Stimulated activated CD8-positive, alpha-beta memory T cell treated with anti-CD3 and anti-CD28 coated beads, Interleukin-15, amount 100 ng/mL, for 24 hours (primary cell): ENCODE results near the gene SMYD3.
"Not testable (repeated sequence)": the region's sequence is repeated elsewhere in the genome, so short reads cannot be mapped to it uniquely, and the experiment has no call there.

Experiments
- DNase-seq: peaks from one replicate; pipeline ENCODE4 v3.0.0-alpha.2; 2020; ENCODE audit warnings: low read depth

SMYD3 gene

DNA sequence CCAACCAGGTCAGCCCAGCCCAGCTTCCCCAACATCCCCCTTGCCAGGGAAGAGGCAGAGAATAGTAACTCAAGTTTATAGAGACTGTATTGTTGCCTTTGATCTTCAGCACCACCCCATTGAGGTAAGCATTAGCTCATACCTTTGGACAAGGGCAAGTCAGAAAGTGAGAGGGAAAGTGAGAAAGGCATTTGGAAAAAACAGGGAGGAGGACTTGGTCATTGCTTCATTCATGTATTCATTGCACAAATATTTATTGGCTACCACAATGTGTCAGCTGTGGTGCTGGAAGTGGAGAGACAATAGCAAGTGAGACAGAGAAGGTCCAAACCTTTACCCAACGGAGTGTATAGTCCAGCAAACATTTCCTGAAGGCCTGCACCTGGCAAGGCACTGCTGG lies 791.1 kb downstream of the SMYD3 start:
- DNase-seq = no peak

DNA sequence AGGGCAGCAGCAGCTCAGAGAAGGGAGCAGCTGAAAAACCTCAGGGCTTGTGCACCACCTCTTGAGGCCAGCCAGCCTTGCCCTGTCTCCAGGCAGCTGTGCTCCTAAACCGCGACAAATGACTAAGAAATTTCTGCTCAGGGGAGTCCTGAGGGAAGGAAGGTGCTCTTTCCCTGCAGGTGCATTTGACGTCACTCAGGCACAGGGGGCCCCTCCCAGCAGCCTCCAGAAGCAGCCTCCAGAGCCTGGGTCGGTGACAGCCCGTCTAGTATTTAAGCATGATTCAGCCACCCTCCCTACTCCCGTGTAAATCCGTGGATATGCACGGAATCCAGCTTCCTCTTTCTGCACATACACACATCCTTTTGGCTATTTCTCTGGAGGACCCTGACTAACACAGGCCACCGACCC lies 791.8 kb downstream of the SMYD3 start:
- no peak for DNase-seq

DNA sequence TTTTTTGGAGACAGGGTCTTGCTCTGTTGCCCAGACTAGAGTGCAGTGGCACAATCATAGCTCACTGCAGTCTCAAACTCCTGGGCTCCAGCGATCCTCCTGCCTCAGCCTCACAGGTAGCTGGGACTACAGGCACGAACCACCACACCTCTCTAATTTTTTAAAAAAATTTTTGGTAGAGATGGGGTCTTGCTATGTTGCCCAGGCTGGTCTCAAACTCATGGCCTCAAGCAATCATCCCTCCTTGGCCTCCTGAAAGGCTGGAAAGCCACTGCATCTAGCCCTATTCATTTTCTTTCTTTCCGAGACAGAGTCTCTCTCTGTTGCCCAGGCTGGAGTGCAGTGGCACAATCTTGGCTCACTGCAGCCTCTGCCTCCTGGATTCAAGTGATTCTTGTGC lies 793.1 kb downstream of the SMYD3 start:
- DNase-seq = not testable (repeated sequence)

DNA sequence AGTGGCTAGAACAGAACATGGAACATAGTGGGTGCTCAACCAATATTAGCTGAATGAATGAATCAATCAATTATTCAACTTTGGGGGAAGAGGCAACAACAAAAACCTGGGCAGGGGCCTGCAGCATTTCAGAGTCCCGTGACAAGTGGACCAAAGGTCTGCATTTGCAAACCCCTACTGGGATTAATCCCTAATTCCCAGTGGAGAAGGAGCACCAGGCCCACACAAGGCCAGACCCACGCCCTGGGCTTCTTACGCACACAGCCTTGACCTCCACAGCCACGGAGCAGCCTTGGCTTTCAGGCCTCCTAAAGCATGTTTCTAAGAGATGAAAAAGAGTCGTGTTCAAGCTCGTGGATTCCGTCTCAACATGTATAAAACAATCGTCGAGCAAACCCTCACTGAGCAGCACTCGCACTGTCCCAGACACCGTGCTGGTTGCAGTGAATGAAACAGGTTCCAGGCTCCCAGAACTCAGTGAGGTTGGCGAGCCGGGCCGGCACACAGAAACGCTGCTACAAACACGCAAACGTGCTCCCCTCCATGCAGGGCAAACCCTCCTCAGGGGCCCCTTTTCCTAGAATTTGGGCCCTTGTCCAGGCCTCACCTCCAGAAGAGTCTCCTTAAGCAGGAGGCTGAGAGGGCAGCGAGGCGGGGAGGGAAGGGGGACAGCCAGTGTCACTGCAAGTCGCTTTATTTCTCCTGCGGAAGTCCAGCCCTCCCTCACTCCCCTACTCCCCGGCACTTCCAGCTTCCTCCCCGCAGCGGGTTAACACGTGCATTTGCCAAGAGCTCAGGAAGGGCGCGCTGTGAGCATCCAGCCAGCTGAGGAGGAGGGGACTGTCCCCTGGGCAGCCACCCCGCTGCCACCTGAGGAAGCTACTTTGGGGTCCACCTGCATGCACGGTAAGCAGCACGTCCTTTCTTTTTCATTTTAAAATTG lies 795.8 kb downstream of the SMYD3 start:
- DNase-seq = no peak

DNA sequence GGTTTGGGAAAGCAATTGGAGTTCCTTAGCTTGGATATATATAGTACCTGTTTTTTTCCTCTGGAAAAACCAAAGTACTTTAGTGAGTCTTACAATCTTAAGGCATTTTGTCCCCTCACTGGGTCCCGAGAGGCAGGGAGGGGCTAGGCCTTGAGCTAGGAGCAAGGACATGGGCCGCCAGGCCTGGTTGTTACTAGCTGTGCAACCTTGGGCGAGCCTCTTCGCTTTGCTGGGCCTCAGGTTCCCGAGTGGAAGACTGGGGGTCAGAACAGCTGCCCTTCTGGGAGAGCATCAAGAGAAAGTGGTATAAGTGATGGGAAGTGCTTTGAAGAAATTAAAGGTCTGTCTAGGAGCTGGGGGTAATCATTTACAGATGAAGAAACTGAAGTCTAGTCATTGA lies 799.1 kb downstream of the SMYD3 start:
- no peak for DNase-seq

DNA sequence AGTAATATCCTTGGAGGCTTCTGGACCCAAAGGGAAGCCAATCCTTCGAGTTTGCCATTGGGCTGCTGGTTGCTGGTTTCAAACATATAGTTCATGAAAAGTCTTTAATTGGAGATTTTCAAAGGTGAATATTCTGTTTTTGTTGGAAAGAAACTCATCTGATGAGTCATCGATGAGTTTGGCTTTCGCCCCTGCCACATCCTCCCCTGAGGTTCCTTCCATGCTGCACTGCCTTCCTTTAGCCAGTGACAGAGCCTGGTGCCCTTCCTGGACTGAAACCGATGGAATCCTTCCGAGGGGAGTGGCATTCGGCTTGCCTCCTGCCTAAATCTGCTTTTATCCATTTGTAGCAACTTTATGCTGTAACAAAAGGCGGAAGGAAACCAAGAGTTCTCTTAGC lies 802.3 kb downstream of the SMYD3 start:
- no peak for DNase-seq

DNA sequence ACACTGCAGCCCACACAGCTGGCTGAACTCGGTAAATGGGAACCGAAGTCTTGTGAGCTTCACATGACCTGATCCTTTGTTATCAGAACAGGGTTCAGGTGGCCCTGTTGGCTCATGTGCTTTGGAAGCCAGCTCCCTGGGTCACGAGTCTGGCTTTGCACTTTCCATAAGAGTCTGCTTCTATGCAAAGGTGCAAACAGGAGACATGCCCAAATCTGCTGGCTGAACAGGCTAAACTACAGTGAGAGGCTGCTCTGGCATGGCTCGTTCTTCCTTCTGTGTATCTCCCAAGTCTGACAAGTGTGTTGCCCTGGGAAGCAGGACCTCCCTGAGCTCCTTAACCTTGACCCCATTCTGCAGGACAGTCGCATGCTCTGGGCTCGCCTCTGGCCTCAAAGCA lies 802.7 kb downstream of the SMYD3 start:
- DNase-seq = no peak

DNA sequence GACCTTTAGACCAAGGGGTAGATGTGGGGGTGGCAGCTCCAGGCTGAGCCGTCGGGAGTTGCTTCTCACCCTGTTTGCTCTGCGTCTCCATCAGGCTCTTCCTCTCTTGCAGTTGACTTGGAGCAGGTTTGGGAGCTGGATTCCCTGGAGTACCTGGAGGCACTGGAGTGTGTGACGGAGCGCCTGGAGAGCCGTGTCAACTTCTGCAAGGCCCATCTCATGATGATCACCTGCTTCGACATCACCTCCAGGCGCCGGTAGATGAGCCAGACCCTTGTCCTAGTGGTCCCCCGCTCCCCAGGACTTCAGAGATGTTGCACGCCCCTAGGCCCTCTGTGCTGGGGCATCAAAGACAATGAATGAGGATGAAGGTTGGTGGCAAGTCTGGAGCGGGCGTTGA lies 804.7 kb downstream of the SMYD3 start:
- no peak for DNase-seq

DNA sequence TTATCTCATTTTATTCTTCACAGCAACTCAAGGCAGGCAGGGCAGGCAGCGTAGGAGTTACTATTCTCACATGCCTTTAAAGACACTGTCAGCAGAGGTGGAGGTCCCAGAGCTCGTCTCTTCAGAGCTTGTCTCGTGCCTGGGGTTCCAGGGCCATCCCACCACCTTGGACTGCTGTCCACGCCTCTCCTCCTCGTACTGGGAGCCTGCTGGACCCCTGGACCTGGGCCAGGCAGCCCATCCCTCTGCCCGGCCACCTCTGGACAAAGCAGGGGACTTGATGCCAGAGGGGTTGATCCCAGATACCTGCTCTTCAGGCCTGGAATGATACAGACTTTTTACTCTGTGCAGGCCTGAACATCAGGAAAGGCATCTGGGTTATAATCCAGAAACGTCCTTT lies 805.4 kb downstream of the SMYD3 start:
- DNase-seq = no peak

DNA sequence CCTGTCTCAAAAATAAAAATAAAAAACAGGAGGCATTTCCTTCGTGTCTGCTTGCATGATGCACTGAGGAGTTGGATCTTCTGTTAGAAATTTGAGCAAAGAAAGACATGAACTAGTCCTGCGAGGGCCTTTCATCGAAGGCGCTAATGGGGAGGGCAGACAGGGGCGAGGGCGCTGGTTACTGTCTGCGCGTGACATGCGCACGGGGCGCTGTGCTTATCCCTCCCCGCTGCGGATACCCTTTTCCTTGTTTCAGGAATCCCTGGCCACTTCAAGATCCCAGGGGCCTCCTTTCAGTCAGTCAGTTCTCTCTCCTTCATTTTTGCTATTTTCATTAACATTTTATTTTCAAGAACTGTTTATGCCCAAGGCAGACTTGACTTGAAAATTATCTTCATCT lies 806.4 kb downstream of the SMYD3 start:
- no peak for DNase-seq
